Measurements from ENCODE around the gene DBNDD2.

Gene DBNDD2

GRCh38 chr20:45419188-45420091 lies 11.4 kb downstream of the DBNDD2 start:
- DNase-seq, result no peak

GRCh38 chr20:45420125-45420524 lies 12.0 kb downstream of the DBNDD2 start:
- no peak for DNase-seq

- DNase-seq, result no peak
These were observed 15.6 kb downstream of the DBNDD2 start for GRCh38 chr20:45423700-45424099.

GRCh38 chr20:45425561-45425960 lies 17.5 kb downstream of the DBNDD2 start:
- no peak for DNase-seq

- DNase-seq, result no peak
These were observed 18.4 kb downstream of the DBNDD2 start for GRCh38 chr20:45426320-45427016.

- no peak for DNase-seq
These were observed 19.4 kb downstream of the DBNDD2 start for GRCh38 chr20:45427236-45428149.

GRCh38 chr20:45429618-45430017 lies 21.5 kb downstream of the DBNDD2 start:
- no peak for DNase-seq

- peak; percentile 70 for DNase-seq
These were observed 24.2 kb downstream of the DBNDD2 start for GRCh38 chr20:45432294-45432693.

- DNase-seq, result no peak
These were observed 25.2 kb downstream of the DBNDD2 start for GRCh38 chr20:45433316-45433715.

GRCh38 chr20:45433976-45434375 lies 25.9 kb downstream of the DBNDD2 start:
- DNase-seq, result no peak

- peak; percentile 59 for DNase-seq
These were observed 28.8 kb downstream of the DBNDD2 start for GRCh38 chr20:45436732-45437485.

GRCh38 chr20:45440424-45440823 lies 32.3 kb downstream of the DBNDD2 start:
- DNase-seq, result no peak

GRCh38 chr20:45440891-45441685 lies 33.0 kb downstream of the DBNDD2 start:
- no peak for DNase-seq

- no peak for DNase-seq
These were observed 33.7 kb downstream of the DBNDD2 start for GRCh38 chr20:45441746-45442145.

- no peak for DNase-seq
These were observed 36.0 kb downstream of the DBNDD2 start for GRCh38 chr20:45444050-45444449.

- peak; percentile 14 for DNase-seq
These were observed 37.9 kb downstream of the DBNDD2 start for GRCh38 chr20:45445805-45446562.

GRCh38 chr20:45448270-45448669 lies 40.2 kb downstream of the DBNDD2 start:
- no peak for DNase-seq

GRCh38 chr20:45449528-45449927 lies 41.4 kb downstream of the DBNDD2 start:
- DNase-seq, result no peak

GRCh38 chr20:45450097-45450818 lies 42.2 kb downstream of the DBNDD2 start:
- peak; percentile 97 for DNase-seq

GRCh38 chr20:45452238-45452637 lies 44.1 kb downstream of the DBNDD2 start:
- DNase-seq, result no peak
